Measurements from ENCODE around the gene ESYT1.

The ESYT1 gene

DNA sequence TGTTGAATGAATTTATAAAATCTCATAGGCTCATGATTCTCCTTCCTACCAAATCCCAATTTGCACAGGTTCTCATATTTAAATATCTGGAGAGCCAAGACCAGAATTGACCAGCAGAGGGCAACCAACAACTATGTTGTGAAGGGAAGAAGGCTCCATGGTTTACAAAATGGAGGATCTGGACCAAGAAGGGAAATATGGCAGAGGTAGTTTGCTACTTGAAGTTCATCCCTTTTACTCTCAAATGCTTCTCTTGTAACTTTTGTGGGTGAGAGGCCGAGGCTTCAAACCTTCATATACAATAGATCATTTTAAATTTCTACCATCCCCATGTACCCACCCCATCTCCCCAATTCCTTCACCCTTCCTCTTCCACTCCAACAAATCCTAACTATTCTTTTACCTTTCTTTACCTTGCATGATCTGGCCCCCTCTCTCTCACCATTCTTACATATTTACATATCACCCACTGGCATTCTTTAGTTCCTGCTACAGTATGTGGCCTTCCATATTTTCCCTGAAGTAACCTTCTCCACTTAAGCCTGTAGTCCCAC lies 65.0 kb downstream of the ESYT1 start (continued):
- TF ChIP-seq, protein P1, sequence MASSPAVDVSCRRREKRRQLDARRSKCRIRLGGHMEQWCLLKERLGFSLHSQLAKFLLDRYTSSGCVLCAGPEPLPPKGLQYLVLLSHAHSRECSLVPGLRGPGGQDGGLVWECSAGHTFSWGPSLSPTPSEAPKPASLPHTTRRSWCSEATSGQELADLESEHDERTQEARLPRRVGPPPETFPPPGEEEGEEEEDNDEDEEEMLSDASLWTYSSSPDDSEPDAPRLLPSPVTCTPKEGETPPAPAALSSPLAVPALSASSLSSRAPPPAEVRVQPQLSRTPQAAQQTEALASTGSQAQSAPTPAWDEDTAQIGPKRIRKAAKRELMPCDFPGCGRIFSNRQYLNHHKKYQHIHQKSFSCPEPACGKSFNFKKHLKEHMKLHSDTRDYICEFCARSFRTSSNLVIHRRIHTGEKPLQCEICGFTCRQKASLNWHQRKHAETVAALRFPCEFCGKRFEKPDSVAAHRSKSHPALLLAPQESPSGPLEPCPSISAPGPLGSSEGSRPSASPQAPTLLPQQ (tag by site-specific recombination; IDR thresholded peaks at IDR 0.05) = 0 out of 2 replicates have a peak, but pooled peaks have one; percentile 37
- TF ChIP-seq ZNF311 (tag by site-specific recombination; IDR thresholded peaks at IDR 0.05; ENCODE audit: borderline replicate concordance) = no peak
